Vagina (tissue), 2 donors: Measurements from ENCODE around the gene TRIM37.

Source experiments
- POLR2A ChIP-seq, 2 donors: fragments of 450-650 bp; IDR thresholded peaks; one replicate each; pipeline ENCODE4 v1.6.1; 2017; ENCODE audit warnings: antibody characterized with exemption in 2 of 2, mild to moderate bottlenecking in 2 of 2, moderate library complexity in 2 of 2
- POLR2AphosphoS5 ChIP-seq, 2 donors: sonication (generic); formaldehyde crosslinking; IDR thresholded peaks; one replicate each; pipeline ENCODE4 v1.9.0; 2017; ENCODE audit warnings: antibody characterized with exemption in 2 of 2, mild to moderate bottlenecking in 2 of 2, low read depth in 1 of 2; ENCODE audit not compliant: insufficient read depth in 1 of 2
- TF ChIP-seq, protein P1 (sequence below), 3 experiments: fragments of 450-650 bp in 2 of 3; fragments of 200-600 bp in 1 of 3; sonication (generic) in 1 of 3; IDR thresholded peaks; one replicate each; pipeline ENCODE4 v1.5.1; 2017 to 2019; ENCODE audit warnings: antibody characterized with exemption in 3 of 3, mild to moderate bottlenecking in 2 of 3, moderate library complexity in 2 of 3

DNA sequence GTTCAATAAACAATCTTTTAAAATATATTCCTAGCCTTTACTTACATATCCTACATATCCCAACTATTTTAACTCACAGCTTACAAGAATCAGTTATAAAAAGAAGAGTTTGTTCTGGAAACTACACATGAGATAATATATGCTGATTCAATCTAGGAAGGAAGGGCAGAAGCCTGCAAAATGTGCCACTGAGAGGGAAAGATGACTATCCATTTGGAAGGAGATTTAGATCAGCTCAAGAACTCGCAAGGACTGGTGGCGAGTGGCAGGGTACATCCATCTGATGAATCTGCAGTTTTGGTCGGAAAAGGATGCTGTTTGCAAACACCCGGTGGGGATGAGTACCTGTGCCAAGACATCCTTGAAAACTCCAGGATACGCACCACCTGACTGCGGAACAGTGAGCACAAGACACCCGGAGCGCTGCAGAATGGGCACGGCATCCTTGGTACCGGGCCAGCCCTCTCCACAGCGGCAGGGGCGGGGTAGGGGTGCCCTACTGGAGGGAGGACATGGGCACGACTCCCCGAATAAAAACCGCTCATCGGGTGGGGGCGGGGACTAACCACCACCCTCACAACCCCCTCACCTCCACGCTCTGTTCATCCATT is 723 bp downstream of the TRIM37 start:
- no peak for TF ChIP-seq POLR2A (IDR thresholded peaks at IDR 0.05)
- TF ChIP-seq, protein P1, sequence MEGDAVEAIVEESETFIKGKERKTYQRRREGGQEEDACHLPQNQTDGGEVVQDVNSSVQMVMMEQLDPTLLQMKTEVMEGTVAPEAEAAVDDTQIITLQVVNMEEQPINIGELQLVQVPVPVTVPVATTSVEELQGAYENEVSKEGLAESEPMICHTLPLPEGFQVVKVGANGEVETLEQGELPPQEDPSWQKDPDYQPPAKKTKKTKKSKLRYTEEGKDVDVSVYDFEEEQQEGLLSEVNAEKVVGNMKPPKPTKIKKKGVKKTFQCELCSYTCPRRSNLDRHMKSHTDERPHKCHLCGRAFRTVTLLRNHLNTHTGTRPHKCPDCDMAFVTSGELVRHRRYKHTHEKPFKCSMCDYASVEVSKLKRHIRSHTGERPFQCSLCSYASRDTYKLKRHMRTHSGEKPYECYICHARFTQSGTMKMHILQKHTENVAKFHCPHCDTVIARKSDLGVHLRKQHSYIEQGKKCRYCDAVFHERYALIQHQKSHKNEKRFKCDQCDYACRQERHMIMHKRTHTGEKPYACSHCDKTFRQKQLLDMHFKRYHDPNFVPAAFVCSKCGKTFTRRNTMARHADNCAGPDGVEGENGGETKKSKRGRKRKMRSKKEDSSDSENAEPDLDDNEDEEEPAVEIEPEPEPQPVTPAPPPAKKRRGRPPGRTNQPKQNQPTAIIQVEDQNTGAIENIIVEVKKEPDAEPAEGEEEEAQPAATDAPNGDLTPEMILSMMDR (IDR thresholded peaks at IDR 0.05): no peak
- no peak for TF ChIP-seq POLR2AphosphoS5 (IDR thresholded peaks at IDR 0.05; ENCODE audit: insufficient read depth in 1 of 2, low read depth in 1 of 2)
